HepG2 (cell line): ENCODE results near the gene TK1. TPM values are rescaled to one million over a fixed set of nuclear protein-coding genes. Genes with fewer than 3 reads are reported as not detected.
A peak's percentile ranks its signal among the peaks of the same experiment; 100 is the strongest.

Experiments
- AHR ChIP-seq: IDR thresholded peaks from 2 replicates; pipeline ENCODE4 v1.6.1; 2018; ENCODE audit warnings: missing genetic modification reagents, missing compliant biosample characterization
- ARHGAP35 ChIP-seq: sonication (generic); formaldehyde crosslinking; IDR thresholded peaks from 2 replicates; pipeline ENCODE4 v1.9.0; 2022; ENCODE audit warnings: mild to moderate bottlenecking, inconsistent platforms, moderate library complexity, missing genetic modification reagents, borderline replicate concordance
- ARID4A ChIP-seq: sonication (generic); formaldehyde crosslinking; IDR thresholded peaks from 2 replicates; pipeline ENCODE4 v1.5.0; 2020; ENCODE audit warnings: mild to moderate bottlenecking, missing genetic modification reagents, borderline replicate concordance
- GPBP1L1 ChIP-seq: sonication (generic); formaldehyde crosslinking; IDR thresholded peaks from 2 replicates; pipeline ENCODE4 v1.5.0; 2020; ENCODE audit warnings: mild to moderate bottlenecking, missing genetic modification reagents
- HNRNPK ChIP-seq: fragments of 200-400 bp; formaldehyde crosslinking; IDR thresholded peaks from 2 replicates; pipeline ENCODE4 v1.6.1; 2018; ENCODE audit warnings: low read length, low read depth, moderate library complexity, mild to moderate bottlenecking; ENCODE audit not compliant: poor library complexity, severe bottlenecking
- HNRNPLL ChIP-seq: fragments of 200-400 bp; formaldehyde crosslinking; IDR thresholded peaks from 2 replicates; pipeline ENCODE4 v1.6.1; 2017; ENCODE audit warnings: mild to moderate bottlenecking, low read depth, low read length; ENCODE audit not compliant: poor library complexity, severe bottlenecking
- KLF13 ChIP-seq: sonication (generic); formaldehyde crosslinking; IDR thresholded peaks from 2 replicates; pipeline ENCODE4 v1.4.0; 2020; ENCODE audit warnings: mild to moderate bottlenecking, missing genetic modification reagents
- MAZ ChIP-seq, 2 experiments: sonication (generic) in 1 of 2; formaldehyde crosslinking in 1 of 2; IDR thresholded peaks; 2 replicates each; pipeline versions ENCODE4 v1.5.0 to v1.6.1; 2012 to 2020; ENCODE audit warnings: low read depth in 2 of 2, mild to moderate bottlenecking in 2 of 2, borderline replicate concordance in 1 of 2, improper control_type of control experiment in 1 of 2, low read length in 1 of 2, missing genetic modification reagents in 1 of 2, moderate library complexity in 1 of 2
- NFATC3 ChIP-seq: sonication (generic); formaldehyde crosslinking; IDR thresholded peaks from 2 replicates; pipeline ENCODE4 v1.5.1; 2020; ENCODE audit warnings: mild to moderate bottlenecking, missing genetic modification reagents
- NFYC ChIP-seq: IDR thresholded peaks from 2 replicates; pipeline ENCODE4 v1.6.1; 2016; ENCODE audit warnings: missing genetic modification reagents, missing compliant biosample characterization
- PAWR ChIP-seq: sonication (generic); formaldehyde crosslinking; IDR thresholded peaks from 2 replicates; pipeline ENCODE4 v1.4.0; 2020; ENCODE audit warnings: missing genetic modification reagents, mild to moderate bottlenecking, borderline replicate concordance
- SUZ12 ChIP-seq: fragments of 150-350 bp; IDR thresholded peaks from 2 replicates; pipeline ENCODE4 v1.6.1; 2014; ENCODE audit warnings: low read depth, low read length
- TRAFD1 ChIP-seq: sonication (generic); formaldehyde crosslinking; IDR thresholded peaks from 2 replicates; pipeline ENCODE4 v1.5.1; 2020; ENCODE audit warnings: missing genetic modification reagents, mild to moderate bottlenecking, borderline replicate concordance
- USF2 ChIP-seq, 2 experiments: sonication (generic) in 1 of 2; formaldehyde crosslinking in 1 of 2; IDR thresholded peaks; 2 replicates each; pipeline versions ENCODE4 v1.5.1 to v1.6.1; 2011 to 2020; ENCODE audit warnings: borderline replicate concordance in 1 of 2, low read depth in 1 of 2, low read length in 1 of 2, mild to moderate bottlenecking in 1 of 2, missing genetic modification reagents in 1 of 2, moderate library complexity in 1 of 2
- ZNF207 ChIP-seq: fragments of 450-650 bp; IDR thresholded peaks from 2 replicates; pipeline ENCODE4 v1.6.1; 2016; ENCODE audit warnings: antibody characterized with exemption, borderline replicate concordance
- ZNF33B ChIP-seq: sonication (generic); formaldehyde crosslinking; IDR thresholded peaks from 2 replicates; pipeline ENCODE4 v1.5.1; 2020; ENCODE audit warnings: mild to moderate bottlenecking, missing genetic modification reagents
- ZNF564 ChIP-seq: sonication (generic); formaldehyde crosslinking; IDR thresholded peaks from 2 replicates; pipeline ENCODE4 v1.8.1; 2023; ENCODE audit warnings: mild to moderate bottlenecking, missing genetic modification reagents
- polyA plus RNA-seq, 8 experiments: library from polyadenylated mRNA; depleted of rRNA in 3 of 8; stranded (reverse) in 7 of 8; unstranded in 1 of 8; fragments of >200 nt; fragmentation: Illumina TruSeq in 4 of 8; extraction: Trizol in 4 of 8; gene quantifications; 2 replicates each; pipeline versions ENCODE4 v1.2.1 to v1.2.3, GENCODE V29; 2011 to 2016; ENCODE audit warnings: low read depth in 4 of 8, missing spikeins in 1 of 8, mixed read lengths in 1 of 8; ENCODE audit not compliant: insufficient read depth in 1 of 8
- total RNA-seq, 5 experiments: library from RNA; depleted of rRNA; stranded (reverse); fragments of >200 nt; fragmentation: Illumina TruSeq; extraction: Trizol; gene quantifications; 2 replicates each; pipeline ENCODE4 v1.2.3, GENCODE V29; 2016; ENCODE audit warnings: low read depth in 1 of 5

Gene TK1
- total and polyA plus RNA-seq, 2 of the 13 experiments (the other 11 are each of a cell fraction or from before 2014, with no cell fraction given), result 45.0 to 96.0 TPM

- TF ChIP-seq MAZ (IDR thresholded peaks at IDR 0.05; ENCODE audit: borderline replicate concordance, low read depth, low read length) (peak; percentile 93), MAZ (CRISPR knock-in tag; IDR thresholded peaks at IDR 0.05; ENCODE audit: low read depth) (peak; percentile 90; the same call in 1 of the 2 replicates), TRAFD1 (CRISPR knock-in tag) (peak; percentile 71; the same call in 1 of the 2 replicates), GPBP1L1 (no peak), ARHGAP35 (CRISPR knock-in tag) (no peak; the same call in none of the 2 replicates), AHR (CRISPR knock-in tag) (0 out of 2 replicates have a peak, but pooled peaks have one; percentile 48), USF2 (IDR thresholded peaks at IDR 0.05; ENCODE audit: low read depth, low read length) (no peak), USF2 (CRISPR knock-in tag; IDR thresholded peaks at IDR 0.05; ENCODE audit: borderline replicate concordance) (no peak), HNRNPLL (peak; percentile 72), KLF13 (CRISPR knock-in tag) (no peak), HNRNPK (peak; percentile 98), NFATC3 (CRISPR knock-in tag) (peak; percentile 75), SUZ12 (no peak), ZNF564 (CRISPR knock-in tag) (peak; percentile 97; the same call in 1 of the 2 replicates), ZNF207 (no peak), ZNF33B (CRISPR knock-in tag) (0 out of 2 replicates have a peak, but pooled peaks have one; percentile 77), PAWR (no peak), ARID4A (CRISPR knock-in tag) (peak; percentile 89), NFYC (peak; percentile 99)
Measured at GRCh38 chr17:78186692-78187595, at the start of gene TK1, which contains the start of gene AFMID (continued).
